HepG2 (cell line): ENCODE results near the gene NOTO. TPM values are rescaled to one million over a fixed set of nuclear protein-coding genes. Genes with fewer than 3 reads are reported as not detected.
A peak's percentile ranks its signal among the peaks of the same experiment; 100 is the strongest.

Source experiments
- ARID3A ChIP-seq: IDR thresholded peaks from 2 replicates; pipeline ENCODE4 v1.6.1; 2012; ENCODE audit warnings: low read depth, low read length, improper control_type of control experiment
- FOXK1 ChIP-seq: sonication (generic); formaldehyde crosslinking; IDR thresholded peaks from 2 replicates; pipeline ENCODE4 v1.4.0; 2020; ENCODE audit warnings: low read depth, missing genetic modification reagents, borderline replicate concordance
- HCFC1 ChIP-seq: fragments of 150-350 bp; IDR thresholded peaks from 2 replicates; pipeline ENCODE4 v1.6.1; 2014; ENCODE audit warnings: low read depth, low read length
- HNF4G ChIP-seq, 2 experiments: sonication (generic) in 1 of 2; formaldehyde crosslinking in 1 of 2; IDR thresholded peaks; 2 replicates each; pipeline versions ENCODE4 v1.4.0 to v1.6.1; 2011 to 2020; ENCODE audit warnings: borderline replicate concordance in 2 of 2, low read depth in 2 of 2, mild to moderate bottlenecking in 2 of 2, low read length in 1 of 2, missing genetic modification reagents in 1 of 2, moderate library complexity in 1 of 2
- KLF13 ChIP-seq: sonication (generic); formaldehyde crosslinking; IDR thresholded peaks from 2 replicates; pipeline ENCODE4 v1.4.0; 2020; ENCODE audit warnings: mild to moderate bottlenecking, missing genetic modification reagents
- NFE2L2 ChIP-seq: fragments of 150-350 bp; IDR thresholded peaks from 2 replicates; pipeline ENCODE4 v1.6.1; 2014; ENCODE audit warnings: low read length
- RBM22 ChIP-seq: fragments of 200-400 bp; formaldehyde crosslinking; optimal IDR thresholded peaks from 2 replicates; pipeline ENCODE3; 2017; ENCODE audit warnings: mild to moderate bottlenecking, low read length, moderate library complexity
- SAP130 ChIP-seq: IDR thresholded peaks from 2 replicates; pipeline ENCODE4 v1.6.1; 2016; ENCODE audit warnings: low read depth
- SKI ChIP-seq: fragments of 450-650 bp; IDR thresholded peaks from one replicate; pipeline ENCODE4 v1.6.1; 2018; ENCODE audit warnings: mild to moderate bottlenecking; ENCODE audit not compliant: partially characterized antibody
- SOX6 ChIP-seq, 2 experiments: fragments of 450-650 bp in 1 of 2; sonication (generic) in 1 of 2; formaldehyde crosslinking in 1 of 2; IDR thresholded peaks; 2 replicates each; pipeline versions ENCODE4 v1.4.0 to v1.6.1; 2017 to 2020; ENCODE audit warnings: antibody characterized with exemption in 1 of 2, mild to moderate bottlenecking in 1 of 2, missing genetic modification reagents in 1 of 2
- ZEB1 ChIP-seq: IDR thresholded peaks from 2 replicates; pipeline ENCODE4 v1.6.1; 2012; ENCODE audit warnings: mild to moderate bottlenecking, low read depth, inconsistent platforms; ENCODE audit not compliant: insufficient replicate concordance
- ZNF260 ChIP-seq: sonication (generic); formaldehyde crosslinking; IDR thresholded peaks from 2 replicates; pipeline ENCODE4 v1.4.0; 2020; ENCODE audit warnings: missing genetic modification reagents, low read depth, mild to moderate bottlenecking, borderline replicate concordance
- ZNF510 ChIP-seq: sonication (generic); formaldehyde crosslinking; IDR thresholded peaks from 2 replicates; pipeline ENCODE4 v1.4.0; 2020; ENCODE audit warnings: low read depth, mild to moderate bottlenecking, missing genetic modification reagents
- ZNF543 ChIP-seq: sonication (generic); formaldehyde crosslinking; IDR thresholded peaks from 2 replicates; pipeline ENCODE4 v1.4.0; 2020; ENCODE audit warnings: mild to moderate bottlenecking, missing genetic modification reagents
- polyA plus RNA-seq, 8 experiments: library from polyadenylated mRNA; depleted of rRNA in 3 of 8; stranded (reverse) in 7 of 8; unstranded in 1 of 8; fragments of >200 nt; fragmentation: Illumina TruSeq in 4 of 8; extraction: Trizol in 4 of 8; gene quantifications; 2 replicates each; pipeline versions ENCODE4 v1.2.1 to v1.2.3, GENCODE V29; 2011 to 2016; ENCODE audit warnings: low read depth in 4 of 8, missing spikeins in 1 of 8, mixed read lengths in 1 of 8; ENCODE audit not compliant: insufficient read depth in 1 of 8
- total RNA-seq, 5 experiments: library from RNA; depleted of rRNA; stranded (reverse); fragments of >200 nt; fragmentation: Illumina TruSeq; extraction: Trizol; gene quantifications; 2 replicates each; pipeline ENCODE4 v1.2.3, GENCODE V29; 2016; ENCODE audit warnings: low read depth in 1 of 5
- TF ChIP-seq, protein P1 (sequence below): sonication (generic); formaldehyde crosslinking; IDR thresholded peaks from 2 replicates; pipeline ENCODE4 v1.4.0; 2020; ENCODE audit warnings: missing genetic modification reagents, borderline replicate concordance
- TF ChIP-seq, protein P2 (sequence below): IDR thresholded peaks from 2 replicates; pipeline ENCODE4 v1.6.1; 2016; ENCODE audit warnings: mild to moderate bottlenecking
- TF ChIP-seq, protein P3 (sequence below), 2 experiments: sonication (generic) in 1 of 2; formaldehyde crosslinking in 1 of 2; IDR thresholded peaks; 2 replicates each; pipeline versions ENCODE4 v1.4.0 to v1.6.1; 2018 to 2020; ENCODE audit warnings: missing genetic modification reagents in 2 of 2, borderline replicate concordance in 1 of 2, low read depth in 1 of 2, mild to moderate bottlenecking in 1 of 2, missing biosample characterization in 1 of 2
- TF ChIP-seq, protein P4 (sequence below): sonication (generic); formaldehyde crosslinking; IDR thresholded peaks from 2 replicates; pipeline ENCODE4 v1.5.1; 2020; ENCODE audit warnings: mild to moderate bottlenecking, missing genetic modification reagents

Gene NOTO
- total and polyA plus RNA-seq, 2 of the 13 experiments (the other 11 are each of a cell fraction or from before 2014, with no cell fraction given) = not detected

DNA sequence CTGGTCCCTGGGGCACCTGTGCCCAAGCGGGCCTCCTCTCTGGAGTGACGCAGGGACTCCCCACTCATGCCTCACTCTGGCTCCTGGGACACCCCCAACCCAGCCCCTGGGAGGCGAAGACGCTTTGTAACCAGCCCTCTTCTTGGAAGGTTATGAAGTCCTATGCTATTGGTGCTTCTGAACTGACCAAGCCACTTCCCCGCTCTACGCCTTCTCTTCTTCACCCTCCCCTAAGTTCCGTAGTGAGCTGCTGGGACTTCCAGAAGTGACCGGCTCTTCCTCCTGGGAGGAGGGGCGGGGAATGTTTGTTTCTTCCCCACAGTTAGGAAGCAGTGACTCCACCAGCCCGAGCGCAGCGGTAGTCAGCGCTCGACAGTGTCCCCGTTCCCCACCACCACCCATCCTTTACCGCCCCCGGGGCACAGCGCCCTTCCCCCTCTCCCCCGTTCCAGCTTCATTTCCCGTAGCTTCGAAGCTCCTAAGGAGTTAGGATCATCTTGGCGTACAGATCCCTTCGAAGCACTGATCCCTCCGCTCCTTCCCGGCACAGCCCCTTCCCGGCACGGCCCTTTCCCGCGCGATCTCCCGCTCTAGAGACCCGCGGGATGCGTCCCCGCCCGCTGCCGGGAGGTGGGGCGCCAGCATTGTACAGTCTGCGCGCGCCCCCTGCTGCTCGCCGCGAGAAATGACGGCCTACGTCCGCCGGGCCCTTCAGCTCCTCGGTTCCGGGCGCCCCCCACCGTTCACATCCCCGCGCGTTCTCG lies 25.3 kb upstream of the NOTO start (continued):
- TF ChIP-seq ZNF543 (CRISPR knock-in tag) = peak; percentile 84
- TF ChIP-seq, protein P1, sequence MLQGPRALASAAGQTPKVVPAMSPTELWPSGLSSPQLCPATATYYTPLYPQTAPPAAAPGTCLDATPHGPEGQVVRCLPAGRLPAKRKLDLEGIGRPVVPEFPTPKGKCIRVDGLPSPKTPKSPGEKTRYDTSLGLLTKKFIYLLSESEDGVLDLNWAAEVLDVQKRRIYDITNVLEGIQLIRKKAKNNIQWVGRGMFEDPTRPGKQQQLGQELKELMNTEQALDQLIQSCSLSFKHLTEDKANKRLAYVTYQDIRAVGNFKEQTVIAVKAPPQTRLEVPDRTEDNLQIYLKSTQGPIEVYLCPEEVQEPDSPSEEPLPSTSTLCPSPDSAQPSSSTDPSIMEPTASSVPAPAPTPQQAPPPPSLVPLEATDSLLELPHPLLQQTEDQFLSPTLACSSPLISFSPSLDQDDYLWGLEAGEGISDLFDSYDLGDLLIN (CRISPR knock-in tag) = no peak
- TF ChIP-seq, protein P2, sequence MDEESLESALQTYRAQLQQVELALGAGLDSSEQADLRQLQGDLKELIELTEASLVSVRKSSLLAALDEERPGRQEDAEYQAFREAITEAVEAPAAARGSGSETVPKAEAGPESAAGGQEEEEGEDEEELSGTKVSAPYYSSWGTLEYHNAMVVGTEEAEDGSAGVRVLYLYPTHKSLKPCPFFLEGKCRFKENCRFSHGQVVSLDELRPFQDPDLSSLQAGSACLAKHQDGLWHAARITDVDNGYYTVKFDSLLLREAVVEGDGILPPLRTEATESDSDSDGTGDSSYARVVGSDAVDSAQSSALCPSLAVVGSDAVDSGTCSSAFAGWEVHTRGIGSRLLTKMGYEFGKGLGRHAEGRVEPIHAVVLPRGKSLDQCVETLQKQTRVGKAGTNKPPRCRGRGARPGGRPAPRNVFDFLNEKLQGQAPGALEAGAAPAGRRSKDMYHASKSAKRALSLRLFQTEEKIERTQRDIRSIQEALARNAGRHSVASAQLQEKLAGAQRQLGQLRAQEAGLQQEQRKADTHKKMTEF (CRISPR knock-in tag) = peak; percentile 72
- TF ChIP-seq, protein P3, sequence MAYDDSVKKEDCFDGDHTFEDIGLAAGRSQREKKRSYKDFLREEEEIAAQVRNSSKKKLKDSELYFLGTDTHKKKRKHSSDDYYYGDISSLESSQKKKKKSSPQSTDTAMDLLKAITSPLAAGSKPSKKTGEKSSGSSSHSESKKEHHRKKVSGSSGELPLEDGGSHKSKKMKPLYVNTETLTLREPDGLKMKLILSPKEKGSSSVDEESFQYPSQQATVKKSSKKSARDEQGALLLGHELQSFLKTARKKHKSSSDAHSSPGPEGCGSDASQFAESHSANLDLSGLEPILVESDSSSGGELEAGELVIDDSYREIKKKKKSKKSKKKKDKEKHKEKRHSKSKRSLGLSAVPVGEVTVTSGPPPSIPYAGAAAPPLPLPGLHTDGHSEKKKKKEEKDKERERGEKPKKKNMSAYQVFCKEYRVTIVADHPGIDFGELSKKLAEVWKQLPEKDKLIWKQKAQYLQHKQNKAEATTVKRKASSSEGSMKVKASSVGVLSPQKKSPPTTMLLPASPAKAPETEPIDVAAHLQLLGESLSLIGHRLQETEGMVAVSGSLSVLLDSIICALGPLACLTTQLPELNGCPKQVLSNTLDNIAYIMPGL (CRISPR knock-in tag; IDR thresholded peaks at IDR 0.05; ENCODE audit: borderline replicate concordance in 1 of 2, low read depth in 1 of 2) = peak; percentile 99 to 100
- TF ChIP-seq HCFC1 = no peak
- TF ChIP-seq NFE2L2 = no peak
- TF ChIP-seq ZNF510 (CRISPR knock-in tag) = peak; percentile 75; the same call in 1 of the 2 replicates
- peak; percentile 75 for TF ChIP-seq SAP130 (CRISPR knock-in tag)
- 0 out of 2 replicates have a peak, but pooled peaks have one; percentile 29 for TF ChIP-seq FOXK1 (CRISPR knock-in tag)
- TF ChIP-seq ARID3A = no peak
- TF ChIP-seq, protein P4, sequence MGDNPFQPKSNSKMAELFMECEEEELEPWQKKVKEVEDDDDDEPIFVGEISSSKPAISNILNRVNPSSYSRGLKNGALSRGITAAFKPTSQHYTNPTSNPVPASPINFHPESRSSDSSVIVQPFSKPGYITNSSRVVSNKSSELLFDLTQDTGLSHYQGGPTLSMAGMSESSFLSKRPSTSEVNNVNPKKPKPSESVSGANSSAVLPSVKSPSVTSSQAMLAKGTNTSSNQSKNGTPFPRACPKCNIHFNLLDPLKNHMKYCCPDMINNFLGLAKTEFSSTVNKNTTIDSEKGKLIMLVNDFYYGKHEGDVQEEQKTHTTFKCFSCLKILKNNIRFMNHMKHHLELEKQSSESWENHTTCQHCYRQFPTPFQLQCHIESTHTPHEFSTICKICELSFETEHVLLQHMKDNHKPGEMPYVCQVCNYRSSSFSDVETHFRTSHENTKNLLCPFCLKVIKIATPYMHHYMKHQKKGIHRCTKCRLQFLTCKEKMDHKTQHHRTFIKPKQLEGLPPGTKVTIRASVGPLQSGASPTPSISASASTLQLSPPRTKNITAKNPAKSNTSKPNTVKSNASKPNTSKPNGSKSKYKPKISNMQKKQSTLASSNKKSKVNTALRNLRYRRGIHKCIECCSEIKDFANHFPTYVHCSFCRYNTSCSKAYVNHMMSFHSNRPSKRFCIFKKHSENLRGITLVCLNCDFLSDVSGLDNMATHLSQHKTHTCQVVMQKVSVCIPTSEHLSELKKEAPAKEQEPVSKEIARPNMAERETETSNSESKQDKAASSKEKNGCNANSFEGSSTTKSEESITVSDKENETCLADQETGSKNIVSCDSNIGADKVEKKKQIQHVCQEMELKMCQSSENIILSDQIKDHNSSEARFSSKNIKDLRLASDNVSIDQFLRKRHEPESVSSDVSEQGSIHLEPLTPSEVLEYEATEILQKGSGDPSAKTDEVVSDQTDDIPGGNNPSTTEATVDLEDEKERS (CRISPR knock-in tag) = no peak
- TF ChIP-seq SOX6 (IDR thresholded peaks at IDR 0.05) = no peak
- TF ChIP-seq SOX6 (CRISPR knock-in tag; IDR thresholded peaks at IDR 0.05) = peak; percentile 72
- TF ChIP-seq ZNF260 = 0 out of 2 replicates have a peak, but pooled peaks have one; percentile 85
- TF ChIP-seq ZEB1 = no peak
- TF ChIP-seq HNF4G (IDR thresholded peaks at IDR 0.05; ENCODE audit: borderline replicate concordance, low read depth, low read length) = no peak
- TF ChIP-seq HNF4G (CRISPR knock-in tag; IDR thresholded peaks at IDR 0.05; ENCODE audit: borderline replicate concordance, low read depth) = peak; percentile 55; the same call in 1 of the 2 replicates
- TF ChIP-seq RBM22 = no peak
- peak; percentile 93 for TF ChIP-seq KLF13 (CRISPR knock-in tag)
- TF ChIP-seq SKI = no peak
